ENCODE data around the gene RPN2.
A peak's percentile ranks its signal among the peaks of the same experiment; 100 is the strongest.

RPN2 gene

DNA sequence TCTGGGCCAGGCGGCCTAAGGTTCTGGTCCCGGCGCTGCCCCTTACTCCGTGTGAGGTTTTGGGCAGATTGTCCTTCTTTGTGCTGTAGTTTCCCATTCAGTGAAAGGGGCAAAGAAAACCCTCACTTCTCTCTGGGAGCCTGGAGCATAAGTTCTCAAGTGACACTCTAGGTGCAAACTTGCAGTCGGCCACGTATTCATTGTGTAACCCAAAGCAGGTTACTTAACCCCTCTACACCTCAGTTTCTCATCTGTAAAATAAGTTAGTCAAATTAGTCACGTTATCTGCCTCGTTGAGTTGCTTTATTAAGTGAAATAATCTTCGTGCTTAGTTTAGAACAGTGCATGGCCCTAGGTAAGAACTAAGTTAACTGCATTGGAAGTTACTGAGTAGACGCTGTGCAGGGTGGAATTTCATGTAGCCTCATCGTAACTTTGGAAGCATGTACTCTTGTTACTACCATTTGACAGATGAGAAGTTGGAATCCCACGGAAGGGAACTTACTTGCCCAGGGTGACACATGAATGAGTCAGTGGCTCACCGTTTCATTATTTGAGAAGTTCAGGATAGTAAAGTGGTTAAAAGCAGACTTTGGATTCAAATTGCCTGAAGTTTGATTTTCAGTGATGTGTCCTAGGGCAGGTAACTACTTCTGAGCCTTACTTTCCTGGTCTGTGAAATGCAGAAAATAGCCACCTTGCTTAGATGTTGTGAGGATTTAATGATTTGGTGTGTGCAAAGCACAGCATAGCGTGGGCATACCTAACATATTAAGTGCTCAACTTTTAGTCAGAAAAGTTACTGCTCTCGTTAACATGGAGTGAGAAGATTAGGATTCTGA, 774 bp downstream of the RPN2 start:
- peak; percentile 43 for DNase-seq (ENCODE audit: low spot score)

DNA sequence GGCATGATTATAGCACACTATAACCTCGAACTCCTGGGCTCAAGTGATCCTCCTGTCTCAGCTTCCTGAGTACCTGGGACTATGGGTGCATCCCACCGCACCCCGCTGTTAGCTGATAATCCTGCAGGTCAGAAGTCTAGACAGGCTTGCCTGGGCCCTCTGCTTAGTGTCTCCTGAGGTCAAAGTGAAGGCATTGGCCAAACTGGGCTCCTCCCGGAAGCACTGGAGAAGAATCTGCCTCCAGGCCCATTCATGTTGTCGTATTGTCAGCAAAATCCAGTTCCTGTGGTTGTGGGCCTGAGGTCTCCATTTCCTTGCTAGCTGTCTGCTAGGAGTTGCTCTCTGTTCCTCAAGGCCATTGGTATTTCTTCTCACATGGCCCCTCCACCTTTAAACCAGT, 6.6 kb downstream of the RPN2 start:
- no peak for DNase-seq (ENCODE audit: low spot score)

DNA sequence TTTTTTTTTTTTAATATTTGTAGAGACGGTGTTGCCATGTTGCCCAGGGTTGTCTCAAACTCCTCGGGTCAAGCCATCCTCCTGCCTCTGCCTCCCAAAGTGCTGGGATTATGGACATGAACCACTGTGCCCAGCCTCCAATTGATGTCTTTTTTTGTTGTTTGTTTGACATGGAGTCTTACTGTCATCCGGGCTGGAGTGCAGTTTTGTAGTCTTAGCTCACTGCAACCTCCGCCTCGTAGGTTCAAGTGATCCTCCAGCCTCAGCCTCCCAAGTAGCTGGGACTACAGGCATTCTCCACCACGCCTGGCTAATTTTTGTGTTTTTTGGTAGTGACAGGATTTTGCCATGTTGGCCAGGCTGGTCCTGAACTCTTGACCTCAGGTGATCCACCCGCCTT, 9.7 kb downstream of the RPN2 start:
- no peak for DNase-seq (ENCODE audit: low spot score)

DNA sequence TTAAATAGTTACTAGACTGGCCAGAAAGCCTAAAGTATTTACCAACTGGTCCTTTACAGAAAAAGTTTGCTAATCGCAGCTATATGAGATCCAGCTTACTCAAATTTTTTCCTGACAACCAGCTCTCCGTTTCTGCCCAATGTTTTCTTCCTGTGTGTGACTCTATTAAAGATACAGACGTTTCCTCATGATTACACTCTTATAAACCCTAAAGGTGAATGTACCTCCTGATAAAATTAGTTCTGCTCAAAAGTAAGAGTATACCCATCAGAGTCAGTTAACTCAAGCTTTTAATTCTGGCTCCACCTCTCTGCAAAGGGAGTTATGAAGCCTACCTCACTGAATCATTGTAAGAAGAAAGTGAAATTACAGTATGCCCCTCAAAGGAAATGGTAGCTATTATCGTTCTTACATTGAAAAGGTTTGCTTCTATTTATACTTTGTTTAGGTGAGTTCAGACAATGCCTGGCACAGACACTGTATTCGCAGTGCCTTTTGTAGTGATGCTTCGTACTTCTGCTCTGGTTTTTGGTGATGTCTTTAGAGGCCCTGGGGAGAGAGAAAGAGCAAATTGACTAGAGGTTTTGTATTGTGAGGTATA, 10.4 kb downstream of the RPN2 start:
- no peak for DNase-seq (ENCODE audit: low spot score)

DNA sequence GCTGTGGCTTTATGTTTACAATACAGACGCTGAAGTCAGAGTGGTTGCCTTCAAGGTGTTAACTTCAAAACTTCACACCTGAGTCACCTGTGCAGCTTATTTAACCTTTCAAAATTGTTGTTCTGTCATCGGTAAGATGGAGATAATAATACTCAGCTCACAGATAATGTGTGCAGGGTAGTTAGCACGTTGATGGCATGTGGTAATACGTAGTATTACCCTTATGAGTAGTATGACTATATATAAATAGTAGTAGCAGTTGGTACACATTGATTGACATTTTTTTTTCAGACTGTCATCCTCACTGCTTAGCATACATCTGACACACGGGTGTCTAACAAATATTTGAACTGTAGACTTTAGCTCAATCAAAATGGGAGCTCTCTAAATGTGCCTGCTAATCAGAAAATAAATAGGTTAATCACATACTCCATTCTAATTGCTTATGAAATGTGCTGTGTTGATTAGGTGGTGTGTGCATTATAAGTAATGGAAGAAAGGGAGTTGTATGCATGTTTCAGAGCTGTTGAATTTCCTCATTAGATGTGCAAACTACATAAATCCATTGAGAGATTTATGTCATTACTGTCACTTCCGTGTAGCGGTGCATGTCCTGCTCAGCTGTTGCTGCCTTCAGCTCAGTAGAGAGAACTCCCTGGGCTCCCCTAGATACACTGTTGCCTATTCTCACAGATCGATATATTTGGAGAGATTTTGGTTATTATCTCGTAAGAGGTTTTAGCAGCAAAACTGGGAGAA, 11.4 kb downstream of the RPN2 start:
- DNase-seq (ENCODE audit: low spot score) = no peak

DNA sequence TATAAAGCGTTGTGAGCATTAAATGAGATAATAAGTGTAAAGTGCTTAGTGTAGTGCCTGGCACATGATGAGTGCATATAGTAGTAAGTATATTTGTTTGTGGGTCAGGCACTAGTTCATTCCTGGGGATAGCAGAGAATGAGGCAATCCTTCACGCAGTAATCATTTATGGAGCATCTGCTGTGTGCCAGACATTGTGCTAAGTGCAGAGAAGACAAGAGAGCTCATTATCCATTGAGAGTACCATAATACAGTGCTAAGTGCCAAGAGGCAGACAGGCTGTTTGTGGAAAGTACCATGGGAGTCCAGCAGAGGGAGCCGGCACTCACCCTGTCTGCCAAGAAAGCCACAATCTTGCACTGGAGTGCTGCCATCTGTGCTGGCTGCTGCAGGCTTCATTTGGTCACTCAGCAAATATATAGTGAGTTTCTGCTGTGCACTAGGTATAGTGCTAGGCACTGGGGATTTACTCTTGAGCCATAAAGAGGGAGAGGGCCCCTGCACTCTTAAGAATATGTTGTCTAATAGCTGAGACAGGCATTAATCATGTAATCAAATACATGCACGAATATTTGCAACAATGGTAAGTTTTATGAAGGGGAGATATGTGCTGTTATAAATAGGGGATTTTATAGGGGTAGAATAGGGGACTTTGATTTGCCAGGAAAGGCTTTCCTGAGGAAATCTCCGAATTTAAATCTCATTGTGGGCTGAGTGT, 13.2 kb downstream of the RPN2 start:
- DNase-seq (ENCODE audit: low spot score) = peak; percentile 85

DNA sequence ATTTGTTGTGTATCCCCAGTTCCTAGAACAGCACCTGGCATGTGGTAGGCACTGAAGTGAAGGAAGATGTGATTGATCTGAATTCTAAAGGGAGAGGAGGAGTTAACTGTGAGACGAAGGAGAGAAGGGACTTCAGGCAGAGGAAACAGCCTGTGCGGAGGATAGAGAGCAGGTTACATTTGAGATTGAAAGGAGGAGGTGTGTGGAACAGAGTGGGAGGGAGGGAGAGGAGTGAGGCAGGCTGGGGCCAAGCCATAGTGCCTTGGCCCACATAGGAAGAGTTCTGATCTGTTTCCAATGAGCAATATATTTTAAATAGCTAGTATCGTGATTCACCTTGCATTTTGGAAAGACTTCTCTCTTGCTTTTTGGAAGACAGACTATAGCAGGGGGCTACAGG, 14.1 kb downstream of the RPN2 start:
- no peak for DNase-seq (ENCODE audit: low spot score)

DNA sequence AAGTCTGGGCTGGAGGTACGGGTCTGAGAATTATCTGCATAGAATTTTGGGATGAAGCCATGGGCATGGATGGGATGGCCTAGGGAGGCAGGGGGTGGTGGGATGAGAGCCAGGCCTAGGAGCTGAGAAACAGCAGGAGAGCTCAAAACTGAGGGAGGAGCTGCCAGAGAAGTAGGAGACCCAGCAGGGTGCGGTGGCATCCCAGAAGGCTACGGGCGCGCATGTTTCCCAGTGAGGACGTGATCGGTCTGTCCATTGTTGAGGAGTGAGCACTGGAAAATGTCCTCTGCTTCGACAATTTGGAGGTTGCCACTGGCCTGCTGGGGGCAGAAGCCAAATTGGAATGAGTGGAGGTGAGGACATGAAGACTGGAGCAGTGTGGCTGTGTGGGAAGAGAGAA, 14.7 kb downstream of the RPN2 start:
- no peak for DNase-seq (ENCODE audit: low spot score)

DNA sequence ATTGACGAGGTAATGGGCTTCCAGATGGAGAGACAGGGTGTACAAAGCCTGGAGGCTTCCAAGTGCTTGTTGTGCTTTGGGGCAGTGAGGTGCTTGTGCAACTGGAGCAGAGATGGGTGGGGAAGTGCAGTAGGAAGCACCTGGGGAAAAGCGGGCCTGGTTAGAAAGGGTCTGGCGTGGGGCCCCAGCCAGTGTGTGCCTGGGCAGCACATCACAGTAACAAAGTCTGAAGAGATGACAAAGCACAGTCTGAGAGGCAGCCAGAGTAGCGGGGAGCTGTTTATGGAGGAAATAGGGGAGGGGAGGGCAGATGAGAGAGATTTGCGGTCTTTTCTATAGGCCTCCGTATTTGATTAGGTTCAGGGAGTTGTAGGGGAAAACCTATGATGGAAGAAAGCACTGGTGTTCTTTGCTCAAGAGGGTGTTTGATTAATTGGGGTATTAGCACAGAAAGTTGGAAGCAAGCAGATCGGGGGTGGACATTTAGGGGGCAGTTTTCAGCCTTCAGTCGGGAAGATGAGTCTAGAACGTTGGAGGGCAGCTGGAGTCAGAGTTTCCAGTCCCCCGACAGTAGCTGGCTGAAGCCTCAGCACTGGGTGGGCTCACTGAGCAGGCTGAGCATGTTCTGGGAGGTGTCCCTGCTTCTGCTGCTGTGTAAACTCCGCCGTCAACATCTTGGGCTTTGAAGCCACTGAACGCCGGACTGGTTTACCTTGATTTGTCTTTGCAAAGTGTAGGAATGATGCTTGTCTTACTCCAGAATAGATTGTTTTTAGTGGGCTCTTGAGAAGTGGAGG, 15.7 kb downstream of the RPN2 start:
- DNase-seq (ENCODE audit: low spot score) = no peak

DNA sequence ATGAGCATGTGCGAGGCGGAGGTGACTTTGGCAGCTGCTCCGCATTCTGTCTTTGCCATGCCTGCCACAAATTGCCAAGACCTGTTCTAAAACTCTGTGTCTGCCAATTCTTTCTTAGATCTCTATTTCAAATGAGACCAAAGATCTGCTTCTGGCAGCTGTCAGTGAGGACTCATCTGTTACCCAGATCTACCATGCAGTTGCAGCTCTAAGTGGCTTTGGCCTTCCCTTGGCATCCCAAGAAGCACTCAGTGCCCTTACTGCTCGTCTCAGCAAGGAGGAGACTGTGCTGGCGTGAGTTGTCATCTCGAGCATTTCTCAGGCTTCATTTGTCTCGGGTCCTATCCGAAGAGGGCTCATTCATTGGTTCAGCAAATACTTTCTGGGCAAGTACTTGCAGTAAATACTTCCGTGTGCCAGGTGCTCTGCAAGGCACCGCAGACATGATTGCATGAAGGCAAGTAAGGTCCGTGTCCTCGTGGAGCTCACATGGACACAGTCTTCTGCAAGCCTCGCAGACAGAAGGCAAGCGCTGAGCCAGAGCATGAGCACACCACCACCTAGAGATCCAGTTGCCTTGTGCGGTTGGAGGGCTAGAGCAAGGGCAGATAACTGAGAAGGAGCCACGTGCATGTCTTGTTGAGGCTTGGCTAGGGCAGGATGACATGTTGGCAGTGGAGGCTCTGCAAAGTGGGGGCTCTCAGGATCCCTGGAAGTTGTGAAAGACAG, 20.0 kb downstream of the RPN2 start:
- DNase-seq (ENCODE audit: low spot score) = no peak

DNA sequence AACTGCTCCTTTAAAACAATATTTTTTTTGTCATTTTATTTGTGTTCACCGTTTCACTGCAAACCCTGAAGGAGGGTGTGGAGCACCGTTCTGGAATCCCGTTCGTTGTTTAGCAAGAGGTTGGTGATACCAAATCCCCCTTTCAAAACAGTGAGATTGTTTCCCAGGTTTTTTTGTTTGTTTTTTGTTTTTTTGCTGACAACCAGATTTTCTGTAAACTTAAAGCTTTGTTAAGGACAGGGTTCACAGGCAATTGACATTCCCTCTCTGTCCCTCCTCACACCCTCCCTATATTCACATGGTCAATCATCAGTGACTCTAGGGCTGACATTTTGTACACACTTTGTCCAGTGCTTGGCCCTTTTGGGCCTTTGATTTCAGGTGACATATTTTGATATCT, 21.2 kb downstream of the RPN2 start:
- no peak for DNase-seq (ENCODE audit: low spot score)

DNA sequence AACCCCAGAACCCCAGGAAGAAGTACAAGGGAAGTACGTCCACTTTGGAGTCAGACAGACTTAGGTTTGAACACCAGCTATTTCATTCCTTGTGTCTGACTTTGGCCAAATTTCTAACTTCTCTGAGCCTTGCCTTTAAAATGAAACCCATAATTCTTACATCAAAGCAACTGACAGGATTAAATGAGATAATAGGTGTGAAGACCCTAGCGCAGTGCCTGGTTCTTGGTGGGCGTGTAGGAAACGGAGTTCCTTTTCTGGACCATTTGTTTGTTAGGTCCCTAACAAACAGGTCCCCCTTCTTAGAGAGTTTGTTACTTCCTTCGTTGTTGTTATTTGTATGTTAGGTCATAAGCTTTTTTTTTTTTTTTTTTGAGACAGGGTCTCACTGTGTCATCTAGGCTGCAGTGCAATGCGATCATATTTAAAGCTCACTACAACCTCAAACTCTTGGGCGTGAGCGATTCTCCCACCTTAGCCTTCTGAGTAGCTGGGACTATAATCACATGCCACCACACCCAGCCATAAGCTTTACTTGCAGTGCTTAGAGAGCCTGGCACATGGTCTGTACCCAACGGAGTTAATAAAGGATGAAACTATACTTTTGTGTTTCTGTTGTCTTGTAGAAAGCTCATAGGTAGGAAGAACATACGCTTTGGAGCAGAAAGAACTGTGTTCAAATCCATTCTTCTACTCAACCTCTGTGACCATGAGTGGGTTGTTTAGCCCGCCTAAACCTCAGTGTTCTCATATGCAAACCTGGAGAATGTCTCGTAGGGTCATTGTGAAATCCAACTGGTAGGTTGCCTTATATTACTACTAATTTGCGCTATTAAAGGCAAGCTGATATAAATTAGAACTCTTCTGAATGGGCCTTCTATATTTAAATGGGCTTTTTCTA, 22.0 kb downstream of the RPN2 start:
- DNase-seq (ENCODE audit: low spot score) = no peak

DNA sequence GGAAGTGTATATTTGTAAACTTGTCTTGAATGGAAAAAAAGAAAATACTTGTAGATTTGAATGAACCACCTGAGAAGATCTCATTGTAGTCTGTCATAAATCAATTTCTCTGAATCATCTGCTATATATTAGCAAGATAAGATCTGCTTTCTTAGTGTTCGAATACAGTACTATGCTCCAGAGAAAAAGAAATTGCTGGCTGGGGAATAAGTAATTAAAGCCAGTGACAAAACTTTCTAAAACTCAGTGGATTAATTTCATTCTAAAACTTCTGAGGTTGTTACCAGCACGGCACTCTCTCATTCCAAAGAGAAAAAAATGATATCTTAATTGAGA, 22.7 kb downstream of the RPN2 start:
- DNase-seq (ENCODE audit: low spot score) = no peak

DNA sequence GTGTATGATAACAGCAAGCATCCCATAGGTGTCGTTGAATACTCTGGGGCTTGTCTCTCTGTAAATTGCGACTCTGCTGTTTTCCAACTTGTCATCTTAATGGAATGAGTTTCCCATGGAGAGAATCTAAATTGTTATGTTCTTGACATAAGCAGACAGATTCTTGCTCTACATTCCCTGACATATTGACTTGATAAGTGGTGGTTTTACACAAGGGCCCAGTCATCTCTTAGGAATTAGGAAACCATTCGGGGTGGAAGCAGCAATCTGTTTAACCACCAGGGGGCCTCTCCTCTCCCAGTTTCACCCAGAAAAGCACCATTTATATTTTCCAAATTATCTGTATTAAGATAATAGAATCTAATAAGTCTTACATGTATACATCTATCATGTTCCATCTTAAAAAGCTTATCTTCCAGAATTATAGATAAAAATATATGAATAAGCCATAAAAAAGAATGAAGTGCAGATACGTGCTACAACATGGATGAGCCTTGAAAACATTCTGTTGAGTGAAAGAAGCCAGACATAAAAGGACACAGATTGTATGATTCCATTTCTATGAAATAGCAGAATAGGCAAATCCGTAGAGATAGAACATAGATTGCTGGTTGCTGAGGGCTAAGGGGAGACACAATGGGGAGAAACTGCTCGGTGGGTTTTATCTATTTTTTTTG, 23.3 kb downstream of the RPN2 start:
- DNase-seq (ENCODE audit: low spot score) = peak; percentile 52

DNA sequence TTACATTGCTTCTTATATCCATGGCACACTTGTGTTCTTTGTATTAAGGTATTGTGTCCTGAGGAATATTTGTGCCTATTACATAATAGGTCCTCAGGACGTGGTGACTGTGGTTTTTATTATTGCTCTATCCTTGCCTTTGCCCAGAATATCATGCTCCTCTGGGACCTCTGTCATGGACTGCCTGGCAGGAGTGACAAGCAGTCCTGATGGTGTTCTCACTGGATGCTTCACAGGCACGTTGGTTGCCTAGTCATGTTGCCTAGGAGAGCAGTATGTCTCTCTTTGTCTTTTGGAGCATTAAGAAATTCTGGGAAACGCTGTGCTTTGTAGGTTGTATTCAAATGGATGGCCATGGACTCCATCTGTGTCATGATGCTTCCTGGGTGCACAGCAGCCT, 24.9 kb downstream of the RPN2 start:
- DNase-seq (ENCODE audit: low spot score) = no peak

DNA sequence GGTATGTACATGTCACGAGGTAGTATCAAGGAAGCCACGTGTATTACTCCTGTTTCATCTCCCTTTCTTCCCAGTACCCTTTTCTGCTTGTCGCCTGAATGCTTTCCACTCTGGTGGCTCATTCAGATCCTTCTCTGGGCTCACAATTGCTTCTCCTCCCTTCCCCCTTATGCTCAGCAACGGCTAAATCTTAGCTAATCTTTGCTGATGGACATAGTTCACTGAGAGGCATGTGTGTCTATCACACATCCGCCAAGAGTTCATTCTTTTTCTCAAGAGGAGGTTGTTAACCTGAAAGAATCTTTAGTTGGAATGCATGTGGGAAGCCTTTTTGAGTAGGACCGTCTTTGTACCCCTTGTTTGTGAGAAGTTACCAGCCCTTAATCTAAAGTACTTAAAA, 26.0 kb downstream of the RPN2 start:
- DNase-seq (ENCODE audit: low spot score) = no peak

DNA sequence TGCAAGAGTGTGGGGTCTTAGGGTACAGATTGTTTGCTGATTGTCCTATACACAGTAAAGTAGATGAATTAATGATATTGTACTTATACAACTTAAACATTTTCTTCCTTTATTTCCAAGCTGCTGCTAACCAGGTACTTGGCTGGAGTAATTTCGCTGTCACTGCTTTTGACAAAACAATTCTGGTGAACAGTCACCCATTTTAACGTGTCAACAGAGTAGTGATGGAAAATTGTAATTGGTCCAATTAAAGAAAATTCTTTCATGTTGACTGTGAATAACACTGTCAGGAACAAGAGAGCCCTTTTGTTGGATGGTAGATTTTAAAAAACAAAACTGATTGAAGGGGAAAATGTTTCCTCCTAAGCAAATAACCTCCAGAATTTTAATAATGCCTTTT, 26.7 kb downstream of the RPN2 start:
- no peak for DNase-seq (ENCODE audit: low spot score)

DNA sequence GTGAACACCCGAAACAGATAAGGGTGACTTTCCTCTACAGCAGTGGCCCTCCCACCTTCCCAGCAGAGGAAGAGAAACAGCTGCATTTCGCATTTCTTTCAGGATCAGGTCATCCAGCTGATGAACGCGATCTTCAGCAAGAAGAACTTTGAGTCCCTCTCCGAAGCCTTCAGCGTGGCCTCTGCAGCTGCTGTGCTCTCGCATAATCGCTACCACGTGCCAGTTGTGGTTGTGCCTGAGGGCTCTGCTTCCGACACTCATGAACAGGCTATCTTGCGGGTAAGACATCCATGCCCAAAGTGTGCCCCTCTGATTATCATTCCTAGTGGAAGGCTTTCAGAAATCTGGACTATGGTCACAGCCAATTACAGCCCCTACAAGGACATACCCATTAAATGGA, 28.0 kb downstream of the RPN2 start:
- DNase-seq (ENCODE audit: low spot score) = no peak

DNA sequence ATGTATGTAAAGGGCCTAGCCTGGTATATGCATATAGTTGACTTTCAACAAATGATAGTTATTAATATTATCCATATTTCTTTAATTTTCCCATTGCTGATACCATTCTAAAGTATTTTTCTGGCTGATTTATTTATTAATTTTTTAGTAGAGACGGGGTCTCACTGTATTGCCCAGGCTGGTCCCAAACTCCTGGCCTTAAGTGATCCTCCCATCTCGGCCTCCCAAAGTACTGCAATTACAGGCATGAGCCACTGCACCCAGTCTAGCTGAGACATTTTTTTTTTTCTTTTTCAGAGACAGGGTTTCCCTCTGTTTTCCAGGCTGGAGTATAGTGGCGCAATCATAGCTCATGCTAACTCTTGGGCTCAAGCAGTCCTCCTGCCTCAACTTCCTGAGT, 30.1 kb downstream of the RPN2 start:
- DNase-seq (ENCODE audit: low spot score) = no peak
